HG03469 (cell line): ENCODE results near the gene CREB5.

ENCODE experiments used
- ATAC-seq: cut with Tn5 transposase; IDR thresholded peaks from one replicate; pipeline ENCODE4 v1.9.1; 2021; ENCODE audit warnings: mild to moderate bottlenecking, moderate library complexity, moderate number of reproducible peaks; ENCODE audit not compliant: unreplicated experiment

Gene CREB5

GRCh38 chr7:28406192-28406591 is 6.1 kb upstream of the CREB5 start:
- no peak for ATAC-seq

GRCh38 chr7:28407651-28408050 is 4.7 kb upstream of the CREB5 start:
- no peak for ATAC-seq

GRCh38 chr7:28408105-28408959 is 4.0 kb upstream of the CREB5 start:
- no peak for ATAC-seq

GRCh38 chr7:28408960-28409715 is 3.2 kb upstream of the CREB5 start:
- ATAC-seq = no peak

- no peak for ATAC-seq
Observed at GRCh38 chr7:28409716-28410627, 2.3 kb upstream of the CREB5 start.

- ATAC-seq = no peak
Observed at GRCh38 chr7:28410628-28411531, 1.4 kb upstream of the CREB5 start.

GRCh38 chr7:28413011-28413410 is 693 bp downstream of the CREB5 start:
- ATAC-seq = no peak

- ATAC-seq = no peak
Observed at GRCh38 chr7:28414453-28414852, 2.1 kb downstream of the CREB5 start.

GRCh38 chr7:28417321-28417940 is 5.1 kb downstream of the CREB5 start:
- no peak for ATAC-seq

- no peak for ATAC-seq
Observed at GRCh38 chr7:28418311-28418710, 6.0 kb downstream of the CREB5 start.

GRCh38 chr7:28418966-28419365 is 6.6 kb downstream of the CREB5 start:
- no peak for ATAC-seq

GRCh38 chr7:28419716-28420115 is 7.4 kb downstream of the CREB5 start:
- ATAC-seq = no peak

GRCh38 chr7:28423112-28423511 is 10.8 kb downstream of the CREB5 start:
- no peak for ATAC-seq

- no peak for ATAC-seq
Observed at GRCh38 chr7:28423918-28424514, 11.7 kb downstream of the CREB5 start.

GRCh38 chr7:28425496-28425895 is 13.2 kb downstream of the CREB5 start:
- ATAC-seq = no peak

GRCh38 chr7:28427236-28427635 is 14.9 kb downstream of the CREB5 start:
- ATAC-seq = no peak

- ATAC-seq = no peak
Observed at GRCh38 chr7:28430616-28431015, 18.3 kb downstream of the CREB5 start.

- ATAC-seq = no peak
Observed at GRCh38 chr7:28432105-28432504, 19.8 kb downstream of the CREB5 start.

- ATAC-seq = no peak
Observed at GRCh38 chr7:28433039-28433438, 20.7 kb downstream of the CREB5 start.
